Esophagus mucosa (tissue), 1 donor: Measurements from ENCODE around the gene PLOD3. TPM values are rescaled to one million over a fixed set of nuclear protein-coding genes. Genes with fewer than 3 reads are reported as not detected.
A peak's percentile ranks its signal among the peaks of the same experiment; 100 is the strongest.
"Not testable (repeated sequence)": the region's sequence is repeated elsewhere in the genome, so short reads cannot be mapped to it uniquely, and the experiment has no call there.

Source experiments
- ATAC-seq: fragments of 200-7000 bp; cut with Tn5 transposase; one replicate; pipeline ENCODE4 v1.9.1; 2020
- total RNA-seq: library from RNA; stranded (reverse); gene quantifications from one replicate; pipeline ENCODE4 v1.2.4, GENCODE V29; 2023
- donor health status: DM: yes; HTN: yes; CAD: no.

Gene PLOD3, protein sequence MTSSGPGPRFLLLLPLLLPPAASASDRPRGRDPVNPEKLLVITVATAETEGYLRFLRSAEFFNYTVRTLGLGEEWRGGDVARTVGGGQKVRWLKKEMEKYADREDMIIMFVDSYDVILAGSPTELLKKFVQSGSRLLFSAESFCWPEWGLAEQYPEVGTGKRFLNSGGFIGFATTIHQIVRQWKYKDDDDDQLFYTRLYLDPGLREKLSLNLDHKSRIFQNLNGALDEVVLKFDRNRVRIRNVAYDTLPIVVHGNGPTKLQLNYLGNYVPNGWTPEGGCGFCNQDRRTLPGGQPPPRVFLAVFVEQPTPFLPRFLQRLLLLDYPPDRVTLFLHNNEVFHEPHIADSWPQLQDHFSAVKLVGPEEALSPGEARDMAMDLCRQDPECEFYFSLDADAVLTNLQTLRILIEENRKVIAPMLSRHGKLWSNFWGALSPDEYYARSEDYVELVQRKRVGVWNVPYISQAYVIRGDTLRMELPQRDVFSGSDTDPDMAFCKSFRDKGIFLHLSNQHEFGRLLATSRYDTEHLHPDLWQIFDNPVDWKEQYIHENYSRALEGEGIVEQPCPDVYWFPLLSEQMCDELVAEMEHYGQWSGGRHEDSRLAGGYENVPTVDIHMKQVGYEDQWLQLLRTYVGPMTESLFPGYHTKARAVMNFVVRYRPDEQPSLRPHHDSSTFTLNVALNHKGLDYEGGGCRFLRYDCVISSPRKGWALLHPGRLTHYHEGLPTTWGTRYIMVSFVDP
- 10.6 TPM for total RNA-seq

DNA sequence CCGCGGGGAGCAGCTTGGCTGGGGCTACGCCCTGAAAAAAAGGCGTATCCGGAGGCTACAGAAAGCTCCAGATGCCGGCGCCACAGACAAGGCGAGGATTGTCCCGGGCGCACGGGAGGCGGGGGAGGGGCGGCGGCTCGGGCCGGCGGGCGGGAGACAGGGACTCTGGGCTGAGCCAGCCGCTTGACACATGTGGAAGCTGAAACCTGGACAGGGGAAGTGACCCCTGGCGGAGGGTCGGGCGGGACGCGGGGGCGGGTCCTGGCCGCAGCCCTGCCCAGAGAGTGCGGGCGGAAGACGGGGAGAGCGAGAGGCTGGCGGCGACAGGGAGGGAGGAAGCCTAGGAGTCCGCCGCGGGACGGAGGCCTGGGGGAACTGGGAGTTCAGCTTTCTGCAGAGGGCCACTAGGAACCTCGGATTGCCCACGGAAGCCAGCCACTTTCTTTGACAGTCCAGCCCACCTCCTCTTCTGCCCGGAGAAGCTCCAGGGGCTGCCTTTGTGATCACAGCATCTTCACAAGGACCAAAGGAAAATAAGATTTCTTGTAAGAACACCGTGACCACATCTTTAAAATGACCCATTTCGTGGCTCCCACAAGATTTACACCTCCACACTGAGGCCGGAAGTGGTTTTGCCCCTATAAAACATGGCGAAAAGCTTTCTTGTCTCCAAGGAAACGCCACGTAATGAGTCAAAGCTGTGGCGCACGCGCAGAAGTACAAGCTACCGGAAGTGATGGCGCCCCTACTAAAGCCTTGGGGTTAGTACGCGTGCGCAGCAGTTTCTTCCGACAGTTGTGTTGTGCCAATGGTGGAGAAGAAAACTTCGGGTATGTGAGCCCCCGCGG, at the start of gene PLOD3, which contains the start of gene ZNHIT1:
Gene PLOD3, minus strand, starts transcription at position 194 of the 848 bp plus-strand sequence. CDS start 307 bp downstream, outside the sequence.
Gene ZNHIT1, plus strand, starts transcription at position 778 of the 848 bp plus-strand sequence. Its CDS starts 31 bp downstream, at position 809.
- peak; percentile 86 for ATAC-seq

DNA sequence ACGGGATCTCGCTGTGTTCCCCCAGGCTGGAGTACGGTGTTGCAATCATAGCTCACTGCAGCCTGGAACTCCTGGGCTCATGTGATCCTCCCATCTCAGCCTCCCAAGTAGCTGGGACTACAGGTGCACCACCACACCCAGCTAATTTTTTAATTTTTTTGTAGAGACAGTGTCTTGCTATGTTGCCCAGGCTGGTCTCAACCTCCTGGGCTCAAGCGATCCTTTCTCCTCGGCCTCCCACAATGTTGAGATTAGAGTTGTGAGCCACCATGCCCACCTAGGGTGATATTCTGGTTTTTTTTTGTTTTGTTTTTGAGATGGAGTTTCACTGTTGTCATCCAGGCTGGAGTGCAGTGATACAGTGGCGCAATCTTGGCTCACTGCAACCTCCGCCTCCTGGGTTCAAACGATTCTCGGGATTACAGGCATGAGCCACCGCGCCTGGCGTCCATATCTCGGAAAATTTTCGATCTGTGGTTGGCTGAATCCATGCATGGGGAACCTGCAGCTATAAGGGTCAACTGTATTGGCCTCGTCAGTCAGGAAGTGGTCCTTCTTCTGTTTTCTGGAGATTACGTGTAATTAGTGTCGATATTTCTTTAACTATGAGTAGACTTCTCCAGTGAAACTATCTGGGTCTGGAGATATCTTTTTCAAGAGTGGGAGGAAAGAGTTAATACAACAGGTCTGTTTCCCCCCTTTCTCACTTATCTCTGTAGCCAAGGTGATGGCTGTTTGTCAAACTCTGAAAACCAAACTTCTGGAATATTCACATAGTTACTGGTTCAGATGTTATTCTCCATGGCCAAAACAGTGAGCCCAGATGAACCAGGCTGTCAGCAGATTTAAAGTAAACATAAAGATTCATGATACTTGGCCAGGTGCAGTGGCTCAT, 48.5 kb upstream of the PLOD3 start:
- ATAC-seq = no peak

DNA sequence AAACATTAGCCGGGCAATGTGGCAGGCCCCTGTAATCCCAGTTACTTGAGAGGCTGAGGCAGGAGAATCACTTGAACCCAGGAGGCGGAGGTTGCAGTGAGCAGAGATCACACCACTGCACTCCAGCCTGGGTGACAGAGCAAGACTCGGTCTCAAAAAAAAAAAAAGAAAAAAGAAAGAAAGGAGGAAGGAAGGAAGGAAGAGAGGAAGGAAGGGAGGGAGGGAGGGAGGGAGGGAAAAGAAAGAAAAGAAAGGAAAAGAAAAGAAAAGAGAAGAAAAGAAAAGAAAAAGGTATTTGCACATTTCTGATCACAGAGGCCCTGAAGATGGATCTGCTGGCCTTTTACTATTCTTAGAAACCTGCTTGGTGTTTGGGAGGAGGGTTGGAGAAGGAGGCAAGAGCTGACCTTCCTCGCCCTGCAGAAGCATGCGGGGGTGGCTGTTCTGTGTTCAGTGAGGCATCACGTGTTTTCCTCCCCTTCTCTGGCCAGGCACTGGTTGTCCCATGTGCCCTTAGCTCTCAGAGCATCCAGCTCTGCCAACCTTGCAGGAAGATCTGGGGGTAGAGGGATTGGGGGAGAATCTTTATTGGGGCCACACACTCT, 46.8 kb upstream of the PLOD3 start:
- ATAC-seq = not testable (repeated sequence)

DNA sequence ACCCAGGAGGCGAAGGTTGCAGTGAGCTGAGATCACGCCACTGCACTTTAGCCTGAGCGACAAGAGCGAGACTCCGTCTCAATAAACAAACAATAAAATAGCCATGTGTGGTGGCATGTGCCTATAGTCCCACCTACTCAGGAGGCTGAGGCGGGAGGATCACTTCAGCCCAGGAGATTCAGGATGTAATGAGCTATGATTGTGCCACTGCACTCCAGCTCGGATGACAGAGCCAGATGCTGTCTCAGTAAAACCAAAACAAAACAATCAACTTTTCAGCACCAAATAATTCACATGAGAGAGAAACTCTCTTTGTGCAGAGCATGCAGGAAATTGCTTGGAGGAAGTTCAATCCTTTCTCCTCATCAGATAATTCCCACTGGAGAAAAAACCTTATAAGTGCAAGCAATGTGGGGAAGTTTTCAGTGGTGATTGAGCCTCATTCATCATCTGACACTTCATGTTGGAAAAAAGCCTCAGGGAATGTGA, 40.9 kb upstream of the PLOD3 start:
- no peak for ATAC-seq

DNA sequence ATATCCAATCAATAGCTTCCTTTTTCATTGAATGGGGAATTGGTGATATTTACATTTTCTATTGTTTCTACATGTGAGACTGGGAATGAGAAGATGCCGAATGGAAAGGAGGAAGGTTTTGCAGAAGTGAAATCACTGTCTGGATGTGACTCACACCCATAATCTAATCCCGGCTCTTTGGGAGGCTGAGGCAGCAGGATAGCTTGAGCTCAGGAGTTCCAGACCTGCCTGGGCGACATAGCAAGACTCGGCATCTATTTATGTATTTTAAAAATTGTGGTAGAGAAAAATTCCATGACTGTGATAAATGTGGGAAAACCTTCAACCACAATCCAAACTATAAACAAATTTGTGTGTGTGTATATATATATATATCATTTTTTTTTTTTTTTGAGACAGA, 38.4 kb upstream of the PLOD3 start:
- ATAC-seq = no peak

DNA sequence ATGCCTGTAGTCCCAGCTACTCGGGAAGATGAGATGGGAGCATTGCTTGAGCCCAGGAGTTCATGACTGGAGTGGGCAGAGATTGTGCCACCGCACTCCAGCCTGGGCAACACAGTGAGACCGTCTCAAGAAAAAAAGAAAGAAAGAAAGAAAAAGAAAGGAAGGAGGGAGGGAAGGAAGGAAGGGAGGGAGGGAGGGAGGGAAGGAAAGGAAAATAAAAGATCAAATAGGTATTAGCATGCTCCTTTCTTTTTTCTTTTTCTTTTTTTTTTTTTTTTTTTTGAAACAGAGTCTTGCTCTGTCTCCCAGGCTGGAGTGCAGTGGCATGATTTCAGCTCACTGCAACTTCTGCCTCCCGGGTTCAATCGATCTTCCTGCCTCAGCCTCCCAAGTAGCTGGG, 35.8 kb upstream of the PLOD3 start:
- not testable (repeated sequence) for ATAC-seq

DNA sequence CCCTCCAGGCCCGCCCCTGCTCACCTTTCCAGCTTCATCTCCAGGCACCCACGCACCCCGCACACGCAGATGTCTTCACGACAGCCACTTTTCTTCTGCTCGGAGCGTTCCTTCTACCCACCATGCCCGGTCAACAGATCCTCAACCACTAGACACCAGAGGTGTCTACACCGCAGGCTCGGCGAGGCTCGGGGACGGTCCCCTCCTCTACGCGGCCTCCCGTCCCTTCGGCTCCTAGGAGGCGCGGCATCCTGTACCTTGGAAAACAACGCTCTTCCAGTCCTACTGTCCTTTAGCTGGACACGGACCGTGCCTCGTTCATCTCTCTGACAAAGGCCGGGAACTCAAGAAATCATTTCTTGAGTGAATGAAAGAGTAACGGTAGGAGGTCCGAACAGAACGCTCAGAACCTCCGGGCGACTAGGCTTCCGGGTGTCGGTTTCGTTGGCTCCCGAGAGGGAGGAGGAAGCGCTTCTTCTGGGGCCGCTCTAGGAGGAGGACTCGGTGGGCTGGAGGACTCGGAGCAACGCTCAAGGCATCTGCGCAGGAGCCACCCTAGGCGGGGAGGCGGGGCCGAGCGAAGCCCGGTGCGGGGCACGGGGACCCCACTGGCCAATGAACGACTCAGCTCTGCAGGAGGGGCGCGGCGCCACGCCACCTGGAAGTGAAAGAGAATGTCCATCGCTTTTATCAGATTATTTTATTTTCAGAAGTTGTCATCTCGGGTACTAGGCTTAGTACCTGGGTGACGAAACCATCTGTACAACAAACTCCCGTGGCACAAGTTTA, 34.7 kb upstream of the PLOD3 start:
- peak; percentile 100 for ATAC-seq

DNA sequence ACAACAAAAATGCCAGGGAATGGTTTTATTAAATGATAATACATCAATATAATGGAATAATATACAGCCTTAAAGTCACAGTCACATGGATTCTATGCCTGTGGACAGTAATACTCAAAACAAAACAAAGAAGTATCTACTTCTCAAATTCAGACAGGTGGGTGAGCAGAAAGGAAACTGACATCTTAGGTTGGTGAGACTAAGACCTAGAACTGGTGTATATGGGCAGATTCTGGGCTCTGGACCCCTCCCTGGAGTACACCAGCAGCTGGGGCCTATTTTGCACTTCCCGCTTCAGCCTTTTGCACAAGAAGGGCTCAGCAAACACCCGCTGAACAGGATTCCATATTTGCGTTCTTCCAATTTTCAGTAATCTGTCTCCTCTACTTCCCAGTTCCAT, 32.9 kb upstream of the PLOD3 start:
- ATAC-seq = no peak

DNA sequence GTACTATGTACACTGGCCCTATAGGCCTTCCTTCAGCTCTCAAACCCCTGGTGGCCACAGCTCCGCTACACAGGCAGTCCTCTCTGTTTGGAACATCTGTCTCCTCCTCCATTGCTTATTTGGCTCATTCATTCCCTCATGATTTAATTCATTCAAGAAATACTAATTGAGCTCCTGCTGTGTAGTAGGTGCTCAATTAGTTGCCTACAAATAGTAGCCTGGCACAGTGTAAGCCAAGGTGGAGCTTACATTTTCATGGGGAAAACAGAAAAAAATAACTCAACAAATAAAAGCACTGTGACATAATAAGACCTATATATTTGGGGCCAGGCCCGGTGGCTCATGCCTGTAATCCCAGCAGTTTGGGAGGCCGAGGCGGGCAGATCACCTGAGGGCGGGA, 30.9 kb upstream of the PLOD3 start:
- no peak for ATAC-seq

DNA sequence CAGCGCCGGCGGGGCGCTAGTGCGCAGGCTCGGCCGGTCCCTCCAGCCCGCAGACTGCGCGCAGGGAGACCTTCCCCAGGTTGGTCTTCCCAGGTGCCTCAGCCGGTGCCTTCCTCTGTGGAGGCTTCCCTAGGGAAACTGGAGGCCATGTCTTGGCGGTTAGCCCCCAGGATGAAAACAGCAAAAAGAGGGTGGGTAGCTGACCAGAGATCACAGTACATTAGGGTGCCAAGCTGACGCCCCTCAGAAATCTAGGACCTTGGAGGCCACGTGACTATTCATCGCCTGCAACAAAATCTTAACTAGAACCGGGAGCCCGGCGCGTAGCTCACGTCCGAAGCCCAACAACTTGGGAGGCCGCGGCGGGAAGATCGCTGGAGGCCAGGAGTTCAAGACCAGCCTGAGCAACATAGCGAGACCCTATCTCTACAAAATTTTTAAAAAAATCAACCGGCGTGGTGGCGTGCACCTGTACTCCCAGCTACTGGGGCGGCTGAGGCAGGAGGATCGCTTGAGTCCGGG, 27.8 kb upstream of the PLOD3 start:
- ATAC-seq = no peak

DNA sequence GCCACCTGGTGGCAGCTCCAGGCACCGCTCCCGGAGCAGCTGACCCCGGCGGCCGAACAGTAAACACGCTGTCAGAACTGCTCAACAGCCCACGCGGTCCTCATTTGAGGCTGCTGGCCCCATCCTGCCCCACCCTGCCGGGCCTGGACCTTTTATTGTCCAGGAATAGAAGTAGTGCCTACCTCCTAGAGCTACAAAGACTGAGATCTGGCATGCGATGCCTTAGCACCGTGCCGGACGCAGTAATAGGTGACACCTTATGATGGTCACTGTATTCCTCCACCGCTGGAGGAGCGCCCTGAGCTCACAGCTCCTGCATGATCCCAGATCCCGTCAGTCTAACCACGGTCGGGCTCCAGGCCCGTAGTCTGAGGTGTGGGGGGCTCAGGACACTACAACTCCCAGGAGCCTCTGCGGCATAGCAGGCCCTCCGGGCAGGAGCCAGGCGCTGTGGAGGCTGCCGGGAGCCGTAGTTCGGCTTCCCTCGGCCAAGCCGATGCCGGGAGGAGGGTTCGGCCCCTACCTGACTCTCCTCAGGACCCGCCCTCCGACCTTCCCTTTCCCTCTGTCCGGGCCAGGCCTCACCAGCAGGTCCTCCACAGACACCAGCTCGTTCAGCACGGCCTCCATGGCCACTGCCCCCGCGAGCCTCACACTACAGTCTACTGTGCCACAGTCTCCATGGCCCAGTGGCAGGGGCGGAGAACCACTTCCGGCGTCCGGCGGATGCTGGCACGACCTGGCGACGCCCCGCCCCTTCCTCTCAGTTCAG, 27.2 kb upstream of the PLOD3 start, which contains the start of gene FIS1:
Gene FIS1, minus strand, starts transcription at position 707 of the 772 bp plus-strand sequence. Its CDS starts 77 bp downstream, at position 630.
- ATAC-seq = peak; percentile 94

DNA sequence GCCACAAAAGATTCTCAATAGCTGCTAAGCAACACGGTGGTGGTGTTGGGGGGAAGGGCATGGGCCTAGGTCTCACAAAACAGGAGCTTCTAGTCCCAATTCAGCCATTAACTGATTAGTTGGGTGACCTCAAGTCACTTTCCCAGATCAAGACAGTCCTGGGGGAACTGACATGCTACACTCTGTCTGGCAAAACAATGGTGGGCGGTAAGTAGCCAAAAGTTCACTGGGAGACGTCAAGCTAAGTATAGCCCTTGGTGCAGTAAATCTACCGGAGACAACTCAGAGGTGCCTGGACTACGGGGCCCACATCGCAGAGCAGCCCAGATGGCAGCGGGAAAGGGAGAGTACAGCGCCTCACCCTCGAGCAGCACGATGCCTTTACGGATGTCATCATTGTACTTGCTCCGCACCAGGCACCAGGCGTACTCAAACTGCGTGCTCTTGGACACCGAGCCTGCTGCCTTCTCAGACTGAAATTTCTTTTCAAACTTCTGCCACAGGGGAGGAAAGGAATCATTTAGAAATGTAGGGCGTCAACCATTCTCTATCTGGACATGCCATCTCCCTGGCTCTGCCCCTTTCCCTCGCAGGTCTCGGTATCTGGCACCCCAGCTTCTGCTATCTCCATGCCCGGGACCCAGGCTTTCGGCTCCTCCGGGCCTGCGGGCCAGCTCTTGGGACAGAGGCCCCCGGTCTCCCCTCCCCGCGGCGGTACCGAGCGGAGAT, 26.4 kb upstream of the PLOD3 start:
- ATAC-seq = no peak

DNA sequence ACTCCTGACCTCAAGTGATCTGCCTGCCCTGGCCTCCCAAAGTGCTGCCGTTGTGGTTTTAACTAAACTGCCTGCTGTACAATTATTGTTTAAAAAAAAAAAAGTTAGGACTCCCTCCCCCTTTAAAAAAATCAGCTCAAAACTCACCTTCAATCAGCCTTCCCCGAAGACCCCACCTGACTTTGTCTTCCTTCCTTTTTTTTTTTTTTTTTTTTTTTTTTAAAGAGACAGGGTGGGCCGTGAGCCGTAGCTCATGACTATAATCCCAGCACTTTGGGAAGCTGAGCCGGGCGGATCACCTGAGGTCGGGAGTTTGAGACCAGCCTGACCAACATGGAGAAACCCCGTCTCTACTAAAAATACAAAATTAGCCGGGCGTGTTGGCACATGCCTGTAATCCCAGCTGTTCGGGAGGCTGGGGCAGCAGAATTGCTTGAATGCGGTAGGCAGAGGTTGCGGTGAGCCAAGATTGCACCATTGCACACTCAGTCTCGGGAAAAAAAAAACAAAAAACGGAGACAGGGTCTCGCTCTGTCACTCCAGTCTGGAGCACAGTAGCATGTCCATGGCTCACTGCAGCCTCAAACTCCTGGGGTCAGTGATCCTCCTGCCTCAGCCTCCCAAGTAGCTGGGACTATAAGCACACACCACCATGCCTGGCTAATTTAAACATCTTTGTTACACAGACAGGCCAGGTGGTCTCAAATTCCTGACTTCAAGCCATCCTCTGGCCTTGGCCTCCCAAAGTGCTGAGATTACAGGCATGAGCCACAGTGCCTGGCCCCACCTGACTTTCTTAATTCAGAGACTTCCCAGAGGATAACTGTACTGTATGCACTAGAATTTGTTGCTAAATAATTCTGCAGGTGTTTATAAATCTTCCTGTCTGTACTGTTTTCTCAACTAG, 24.3 kb upstream of the PLOD3 start:
- no peak for ATAC-seq

DNA sequence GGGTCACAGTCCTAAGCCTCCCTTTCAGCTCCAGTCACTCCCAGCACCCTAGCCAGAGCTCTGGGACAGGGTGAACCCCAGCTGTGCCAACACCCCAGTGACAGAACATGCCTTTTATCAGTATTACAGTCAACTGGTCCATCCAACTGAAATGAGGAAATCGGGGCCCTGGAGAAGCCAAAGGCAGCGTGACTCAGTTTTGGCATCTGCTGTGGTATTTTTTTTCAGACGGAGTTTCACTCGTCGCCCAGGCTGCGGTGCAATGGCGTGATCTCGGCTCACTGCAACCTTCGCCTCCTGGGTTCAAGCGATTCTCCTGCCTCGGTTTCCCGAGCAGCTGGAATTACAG, 23.6 kb upstream of the PLOD3 start:
- no peak for ATAC-seq

DNA sequence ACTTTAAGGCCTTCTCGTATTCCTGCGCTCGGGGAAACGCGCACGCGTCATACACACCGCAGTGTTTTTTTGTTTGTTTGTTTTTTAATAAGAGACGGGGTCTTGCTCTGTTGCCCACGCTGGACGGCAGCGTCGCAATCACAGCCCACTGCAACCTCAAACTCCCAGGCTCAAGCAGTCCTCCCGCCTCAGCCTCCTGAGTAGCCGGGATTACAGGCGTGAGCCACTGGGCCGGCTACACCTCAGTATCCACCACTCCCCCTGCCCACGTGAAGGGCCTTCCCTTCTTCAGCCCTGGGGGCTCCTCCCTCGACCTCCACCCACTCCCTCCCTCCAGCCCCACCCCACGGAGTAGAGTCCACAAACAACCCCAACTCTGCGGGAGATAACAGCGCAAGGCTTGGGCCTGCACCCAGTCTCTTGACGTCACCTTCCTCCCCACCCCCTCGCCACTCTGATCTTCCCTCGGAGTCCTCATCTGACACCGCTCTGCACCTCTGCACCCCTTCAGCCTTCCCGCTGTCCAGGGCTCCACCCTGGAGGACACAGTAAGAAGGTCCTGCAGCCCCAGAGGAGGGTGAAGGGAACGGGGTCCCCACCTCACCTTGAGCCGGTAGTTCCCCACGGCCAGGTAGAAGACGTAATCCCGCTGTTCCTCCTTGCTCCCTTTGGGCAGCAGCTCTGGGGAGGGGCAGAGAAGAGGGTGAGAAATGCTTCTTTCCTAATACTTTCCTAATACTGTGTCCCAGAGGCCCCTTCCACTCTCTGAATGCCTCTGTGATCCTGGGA, 23.0 kb upstream of the PLOD3 start:
- no peak for ATAC-seq

DNA sequence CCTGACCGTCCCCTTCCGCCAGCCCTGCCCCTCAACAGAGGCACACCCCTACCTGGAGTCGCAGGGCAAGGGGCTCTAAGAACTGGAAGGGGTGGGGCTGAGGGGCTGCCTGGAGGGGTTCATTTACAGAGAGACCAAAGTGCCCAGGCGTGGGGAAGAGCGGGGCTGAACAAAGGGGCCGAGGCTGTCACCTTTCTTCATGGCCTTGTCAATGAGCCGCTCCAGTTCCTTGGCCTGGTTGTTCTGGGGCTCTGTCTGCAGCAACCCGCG, 22.5 kb upstream of the PLOD3 start:
- ATAC-seq = no peak
